Measurements from ENCODE around the gene MT1X. TPM values are rescaled to one million over a fixed set of nuclear protein-coding genes. Genes with fewer than 3 reads are reported as not detected.

The MT1X gene
- total and polyA plus RNA-seq, 2 of the 13 experiments (the other 11 are each of a cell fraction or from before 2014, with no cell fraction given) = 19.7 to 288 TPM

DNA sequence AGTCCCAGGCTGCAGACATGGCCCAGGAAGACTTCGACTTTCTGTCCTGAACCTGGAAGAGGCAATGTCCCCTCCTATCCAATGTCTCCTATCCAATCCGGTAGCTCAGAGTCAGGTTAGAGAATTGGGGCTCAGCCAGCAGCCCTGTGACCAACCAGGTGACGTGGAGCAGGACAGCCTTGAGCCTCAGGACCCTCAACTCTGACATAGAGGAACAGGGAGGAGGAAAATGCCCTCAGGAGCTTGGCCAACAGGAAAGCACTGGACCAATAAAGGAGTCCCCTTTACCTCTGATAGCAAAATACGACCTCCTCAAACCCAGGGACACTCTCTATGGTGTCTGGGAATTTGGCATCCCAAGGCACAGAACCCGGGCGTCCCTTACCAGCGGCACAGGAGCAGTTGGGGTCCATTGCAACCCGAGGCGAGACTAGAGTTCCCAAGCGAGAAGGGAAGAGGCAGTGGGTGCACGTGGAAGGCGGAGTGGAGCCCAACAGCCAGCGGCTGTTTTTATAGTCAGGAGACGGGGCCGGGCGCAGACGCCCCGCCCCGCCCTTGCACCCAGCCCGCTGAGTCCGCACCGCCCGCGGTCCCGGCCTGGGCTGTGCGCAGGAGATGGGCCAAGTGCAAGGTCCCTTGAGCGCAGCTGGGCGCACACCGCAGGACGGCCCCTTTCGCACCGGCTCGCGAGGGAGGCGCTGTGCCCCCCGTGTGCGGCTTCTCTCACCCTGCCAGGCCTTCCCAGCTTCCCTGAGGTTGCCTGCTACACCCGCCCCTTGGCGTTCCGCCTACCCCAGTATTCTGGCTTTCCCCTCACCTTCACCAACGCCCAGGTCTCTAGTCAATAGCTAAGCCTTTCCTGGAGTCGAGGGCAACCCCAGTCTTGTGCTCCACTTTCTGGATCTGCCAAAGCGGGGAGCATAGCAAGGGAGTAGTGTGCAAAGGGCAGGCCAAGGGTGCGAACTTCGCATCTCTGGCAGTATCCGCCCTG lies 14.4 kb upstream of the MT1X start, which contains the start of gene MT1G:
Gene MT1G (minus strand): TSS at position 485 of the 991 bp plus-strand sequence. CDS start 72 bp downstream, at position 413.
- Histone ChIP-seq H4K20me1 (ENCODE audit: insufficient read depth, low read length) (no peaks in the 10 kb centered on the region), H3K4me1 (ENCODE audit: insufficient read depth, low read length) (peaks cover 27% of the 10 kb centered on the region), H3K79me2 (ENCODE audit: insufficient read depth, low read length) (no peaks in the 10 kb centered on the region), H3K9ac (ENCODE audit: insufficient read depth, low read depth, low read length) (no peak within 1 kb of the TSS), H3K36me3 (replicated peaks in 1 of 2; ENCODE audit: control insufficient read depth in 1 of 2, insufficient read depth in 2 of 2, low read length in 2 of 2) (no peaks in the 10 kb centered on the region), H3K27ac (ENCODE audit: extremely low read length, insufficient read depth, low read length) (no peak within 1 kb of the TSS), H3K4me2 (ENCODE audit: low read depth, low read length) (peak within 1 kb of the TSS; percentile 55), H3K4me3 (replicated peaks in 1 of 3; ENCODE audit: insufficient read depth in 1 of 3, low read depth in 2 of 3, low read length in 3 of 3) (peak within 1 kb of the TSS; percentile 48 to 58 (median 49); a peak in 5 of 6 replicates), H3K27me3 (ENCODE audit: control insufficient read depth in 1 of 2, insufficient read depth in 2 of 2, low read length in 2 of 2) (peaks cover 7 to 40% of the 10 kb centered on the region in 2 experiments), H2AFZ (ENCODE audit: low read length) (no peak within 1 kb of the TSS), H3K9me3 (ENCODE audit: low read length) (no peaks in the 10 kb centered on the region)
- ATAC-seq (peak; percentile 96), DNase-seq (ENCODE audit: low spot score) (peak; percentile 57), FAIRE-seq (peak; percentile 81)
- intact Hi-C loops (cut with micrococcal nuclease; ENCODE audit: unreplicated experiment) = no loop called here
- POLR2A ChIA-PET = interaction anchor here (1.2 to 1.5 kb wide), 2 partner anchors 10 to 61 kb away, joined by 4 to 6 read pairs; partner anchors contain the start of gene MT1F
- WGBS (ENCODE audit: low lambda C conversion rate) = 8% methylated on average over 17 of the region's 46 CpGs
- in situ Hi-C loops (cut with HindIII; ENCODE audit: extremely low pct_ligation_motif_present, low pct_unique_long_range_greater_than_20kb) = no loop called here
- CTCF ChIA-PET (ENCODE audit: low intra/inter-chr PET ratio, low total read pairs) = no interaction called here
- BruUV-seq (replicated peaks) = no TSS peak
- TF ChIP-seq GLI4 (CRISPR knock-in tag; IDR thresholded peaks at IDR 0.05; ENCODE audit: borderline replicate concordance) = no peak
- TF ChIP-seq GFI1 (CRISPR knock-in tag; IDR thresholded peaks at IDR 0.05; ENCODE audit: borderline replicate concordance) = 0 out of 2 replicates have a peak, but pooled peaks have one; percentile 39
- TF ChIP-seq DDIT3 (CRISPR knock-in tag; IDR thresholded peaks at IDR 0.05) = no peak
- 0 out of 2 replicates have a peak, but pooled peaks have one; percentile 54 for TF ChIP-seq PAWR (CRISPR knock-in tag; IDR thresholded peaks at IDR 0.05; ENCODE audit: borderline replicate concordance)
- no peak for TF ChIP-seq ZNF790 (CRISPR knock-in tag; IDR thresholded peaks at IDR 0.05; ENCODE audit: borderline replicate concordance)
- no peak for TF ChIP-seq ISX (CRISPR knock-in tag; conservative IDR thresholded peaks at IDR 0.05)
- TF ChIP-seq FLYWCH1 (CRISPR knock-in tag; IDR thresholded peaks at IDR 0.05) = no peak
- no peak for TF ChIP-seq ZNF12 (CRISPR knock-in tag; IDR thresholded peaks at IDR 0.05)
- TF ChIP-seq TBX3 (IDR thresholded peaks at IDR 0.05; ENCODE audit: borderline replicate concordance) = no peak
- TF ChIP-seq RFXAP (CRISPR knock-in tag; IDR thresholded peaks at IDR 0.05; ENCODE audit: borderline replicate concordance) = no peak
- no peak for TF ChIP-seq ZNF605 (CRISPR knock-in tag; IDR thresholded peaks at IDR 0.05)
- no peak for TF ChIP-seq RFXANK (CRISPR knock-in tag; IDR thresholded peaks at IDR 0.05)
- TF ChIP-seq ZNF614 (CRISPR knock-in tag; IDR thresholded peaks at IDR 0.05; ENCODE audit: borderline replicate concordance) = no peak; the same call in 1 of the 2 replicates
- TF ChIP-seq, protein P1, sequence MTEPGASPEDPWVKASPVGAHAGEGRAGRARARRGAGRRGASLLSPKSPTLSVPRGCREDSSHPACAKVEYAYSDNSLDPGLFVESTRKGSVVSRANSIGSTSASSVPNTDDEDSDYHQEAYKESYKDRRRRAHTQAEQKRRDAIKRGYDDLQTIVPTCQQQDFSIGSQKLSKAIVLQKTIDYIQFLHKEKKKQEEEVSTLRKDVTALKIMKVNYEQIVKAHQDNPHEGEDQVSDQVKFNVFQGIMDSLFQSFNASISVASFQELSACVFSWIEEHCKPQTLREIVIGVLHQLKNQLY (CRISPR knock-in tag; IDR thresholded peaks at IDR 0.05) = no peak; the same call in 1 of the 2 replicates
- TF ChIP-seq HOXA3 (CRISPR knock-in tag; IDR thresholded peaks at IDR 0.05) = peak; percentile 69; the same call in 1 of the 2 replicates
- no peak for TF ChIP-seq SMAD3 (CRISPR knock-in tag; IDR thresholded peaks at IDR 0.05)
- TF ChIP-seq SP5 (CRISPR knock-in tag; IDR thresholded peaks at IDR 0.05; ENCODE audit: borderline replicate concordance, low read depth) = peak; percentile 19; the same call in 1 of the 2 replicates
- TF ChIP-seq ZMYM2 (CRISPR knock-in tag; IDR thresholded peaks at IDR 0.05) = no peak
- no peak for TF ChIP-seq NR2F1 (CRISPR knock-in tag; IDR thresholded peaks at IDR 0.05)
- TF ChIP-seq ZBTB26 (CRISPR knock-in tag; IDR thresholded peaks at IDR 0.05; ENCODE audit: borderline replicate concordance) = no peak
- TF ChIP-seq MYNN (CRISPR knock-in tag; IDR thresholded peaks at IDR 0.05; ENCODE audit: low read depth) = no peak
- TF ChIP-seq ZNF589 (CRISPR knock-in tag; conservative IDR thresholded peaks at IDR 0.05) = no peak
- 0 out of 2 replicates have a peak, but pooled peaks have one; percentile 72 for TF ChIP-seq GTF3A (CRISPR knock-in tag; conservative IDR thresholded peaks at IDR 0.05)

All from HepG2 (cell line).